GM23338 (cell line): ENCODE results near the gene OPTN. TPM values are rescaled to one million over a fixed set of nuclear protein-coding genes. Genes with fewer than 3 reads are reported as not detected.

Experiments
- ATAC-seq: fragments of 200-7000 bp; cut with Tn5 transposase; 3 replicates; pipeline ENCODE4 v1.9.1; 2020
- DNase-seq: peaks from one replicate; pipeline ENCODE4 v3.0.0-alpha.2; 2015; ENCODE audit warnings: low spot score
- H2AFZ ChIP-seq: fragments of 200-600 bp; sonication (generic); 2 replicates; pipeline ENCODE4 v1.8.0; 2016; ENCODE audit warnings: antibody characterized with exemption, mild to moderate bottlenecking, moderate library complexity
- H3F3A ChIP-seq: fragments of 200-600 bp; sonication (generic); replicated peaks from 2 replicates; pipeline ENCODE4 v1.8.0; 2017; ENCODE audit warnings: antibody characterized with exemption, mixed run types, low read depth
- H3K27ac ChIP-seq: fragments of 200-600 bp; sonication (generic); 2 replicates; pipeline ENCODE4 v1.6.1; 2016; ENCODE audit warnings: low read depth
- H3K27me3 ChIP-seq: fragments of 200-600 bp; sonication (generic); 2 replicates; pipeline ENCODE4 v1.8.0; 2016; ENCODE audit warnings: mild to moderate bottlenecking, mixed run types, moderate library complexity; ENCODE audit not compliant: insufficient read depth
- H3K36me3 ChIP-seq: fragments of 200-600 bp; sonication (generic); 2 replicates; pipeline ENCODE4 v1.8.0; 2016; ENCODE audit warnings: mild to moderate bottlenecking; ENCODE audit not compliant: insufficient read depth
- H3K4me1 ChIP-seq: fragments of 200-600 bp; sonication (generic); 2 replicates; pipeline ENCODE4 v1.8.0; 2016; ENCODE audit warnings: mild to moderate bottlenecking, moderate library complexity; ENCODE audit not compliant: insufficient read depth
- H3K4me2 ChIP-seq: fragments of 200-600 bp; sonication (generic); 2 replicates; pipeline ENCODE4 v1.7.1; 2017; ENCODE audit warnings: mixed run types
- H3K4me3 ChIP-seq: fragments of 200-600 bp; sonication (generic); 2 replicates; pipeline ENCODE4 v1.6.1; 2016; ENCODE audit warnings: mixed run types
- H3K79me2 ChIP-seq: fragments of 200-600 bp; sonication (generic); replicated peaks from 2 replicates; pipeline ENCODE4 v1.8.0; 2017; ENCODE audit warnings: mild to moderate bottlenecking; ENCODE audit not compliant: insufficient read depth
- H3K9me2 ChIP-seq: fragments of 200-600 bp; sonication (generic); 2 replicates; pipeline ENCODE4 v1.8.0; 2017; ENCODE audit not compliant: insufficient read depth
- H4K20me1 ChIP-seq: fragments of 200-600 bp; sonication (generic); replicated peaks from 2 replicates; pipeline ENCODE4 v1.8.0; 2017; ENCODE audit warnings: mild to moderate bottlenecking; ENCODE audit not compliant: insufficient read depth
- H3K27ac Mint-ChIP-seq: 2 replicates; pipeline ENCODE4 v1.8.0; 2020; ENCODE audit warnings: inconsistent platforms, mild to moderate bottlenecking, moderate library complexity, mixed read lengths
- H3K27me3 Mint-ChIP-seq: 3 replicates; pipeline ENCODE4 v1.8.0; 2022; ENCODE audit warnings: low read depth, mild to moderate bottlenecking, moderate library complexity, mixed read lengths, inconsistent platforms; ENCODE audit not compliant: insufficient read depth, poor library complexity
- H3K36me3 Mint-ChIP-seq: 3 replicates; pipeline ENCODE4 v1.8.0; 2021; ENCODE audit warnings: low read depth, mild to moderate bottlenecking, inconsistent platforms, moderate library complexity, mixed read lengths
- H3K4me1 Mint-ChIP-seq: 3 replicates; pipeline ENCODE4 v1.8.0; 2020; ENCODE audit warnings: mild to moderate bottlenecking, inconsistent platforms, mixed read lengths
- H3K4me3 Mint-ChIP-seq: 3 replicates; pipeline ENCODE4 v1.8.0; 2021; ENCODE audit warnings: moderate library complexity, mild to moderate bottlenecking, inconsistent platforms, mixed read lengths
- H3K9me3 Mint-ChIP-seq: 3 replicates; pipeline ENCODE4 v1.8.0; 2020; ENCODE audit warnings: moderate library complexity, mild to moderate bottlenecking, inconsistent platforms, mixed read lengths
- ETS1 ChIP-seq: IDR thresholded peaks from 2 replicates; pipeline ENCODE4 v1.6.1; 2016; ENCODE audit warnings: antibody characterized with exemption
- ZNF462 ChIP-seq: fragments of 250-450 bp; sonication (Bioruptor Pico); IDR thresholded peaks from 2 replicates; pipeline ENCODE4 v1.5.0; 2020; ENCODE audit warnings: mild to moderate bottlenecking, moderate library complexity
- polyA plus RNA-seq: library from polyadenylated mRNA; unstranded; fragments of >200 nt; fragmentation: Nextera tagmentation; extraction: Ambion mirVana; gene quantifications from 2 replicates; pipeline ENCODE4 v1.2.1, GENCODE V29; 2016
- total RNA-seq: library from RNA; depleted of rRNA; stranded (reverse); fragments of >200 nt; shearing (Covaris generic); gene quantifications from 2 replicates; pipeline ENCODE4 v1.2.3, GENCODE V29; 2014

Gene OPTN
- total and polyA plus RNA-seq, 2 experiments from 2014 or later = 6.0 to 13.0 TPM

GRCh38 chr10:13118784-13119410 lies 18.9 kb downstream of the OPTN start:
- Mint-ChIP-seq H3K36me3 (no peaks in the 10 kb centered on the region), H3K9me3 (no peaks in the 10 kb centered on the region), H3K4me1 (0 out of 3 replicates have a peak, but pooled peaks cover 7% of the 10 kb centered on the region), H3K4me3 (no peak overlapping the region), H3K27ac (no peak overlapping the region), H3K27me3 (no peaks in the 10 kb centered on the region)
- Histone ChIP-seq H3K27ac (no peak overlapping the region), H3K79me2 (no peaks in the 10 kb centered on the region), H3F3A (peaks cover 6% of the 10 kb centered on the region; the same call in 1 of the 2 replicates), H3K27me3 (no peaks in the 10 kb centered on the region), H3K9me2 (no peaks in the 10 kb centered on the region), H3K4me1 (no peaks in the 10 kb centered on the region), H3K4me2 (no peak overlapping the region), H2AFZ (no peak overlapping the region), H3K36me3 (peaks cover 2% of the 10 kb centered on the region; the same call in 1 of the 2 replicates), H4K20me1 (peaks cover 4% of the 10 kb centered on the region; the same call in 1 of the 2 replicates), H3K4me3 (no peak overlapping the region)
- ATAC-seq (no peak), DNase-seq (no peak)
- no peak for TF ChIP-seq ZNF462 (CRISPR knock-in tag)
- no peak for TF ChIP-seq ETS1
